ENCODE data around the gene RHCG. TPM values are rescaled to one million over a fixed set of nuclear protein-coding genes. Genes with fewer than 3 reads are reported as not detected.

RHCG gene
- not detected in 2 replicates for total RNA-seq (2014; rRNA removed; shearing (Covaris generic); ENCODE audit: low replicate concordance)

DNA sequence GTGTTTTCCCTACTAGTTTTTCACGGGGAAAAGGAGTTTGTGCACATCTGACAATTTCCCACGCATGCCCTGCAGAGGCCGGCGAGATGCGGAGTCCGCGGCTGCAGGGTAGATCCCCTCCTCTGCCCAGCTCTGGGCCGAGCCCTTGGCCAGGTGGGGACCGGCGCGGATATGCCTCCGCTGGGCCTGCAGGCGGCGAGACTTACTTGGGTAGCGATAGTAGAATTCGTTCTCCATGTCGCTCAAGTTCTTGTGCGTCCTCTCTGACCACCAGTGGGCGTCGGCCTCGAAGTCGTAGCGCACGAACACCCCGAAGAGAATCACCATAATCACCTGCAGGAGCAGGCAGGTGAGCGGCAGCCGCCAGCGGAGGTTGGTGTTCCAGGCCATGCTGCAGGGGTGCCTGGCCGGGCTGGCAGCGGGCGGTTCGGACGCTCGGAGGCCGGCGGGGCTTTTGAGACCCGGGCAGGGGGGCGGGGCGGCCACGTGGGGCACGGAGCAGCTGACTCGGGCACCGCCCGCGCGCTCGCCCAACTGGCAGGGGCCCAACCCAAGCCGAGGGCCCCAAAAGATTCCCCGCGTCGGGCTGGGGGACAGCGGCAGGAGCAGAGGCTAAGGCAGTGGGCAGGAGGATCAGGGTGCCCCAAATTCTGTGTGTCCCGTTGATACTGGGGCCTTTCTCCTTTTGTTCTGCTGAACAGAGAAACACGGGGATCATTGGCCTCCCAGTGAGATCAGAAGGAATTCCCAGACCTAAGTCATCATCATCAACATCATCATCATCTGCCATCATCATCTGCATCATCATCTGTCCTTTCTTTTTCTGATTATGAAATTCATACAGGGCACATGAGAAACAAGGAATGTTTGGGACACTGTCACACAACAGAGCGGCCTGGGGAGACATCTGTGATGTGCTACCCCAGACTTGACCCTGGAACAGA lies at the start of gene RHCG:
Gene RHCG (minus strand): TSS at position 429 of the 944 bp plus-strand sequence. CDS start 39 bp downstream, at position 390.
- H3K27me3 ChIP-seq, result peaks cover 4% of the 10 kb centered on the region; the same call in 1 of the 2 replicates
- H3K9me3 ChIP-seq, result no peaks in the 10 kb centered on the region
- DNase-seq, result no peak
- H3K4me3 ChIP-seq, result no peak within 1 kb of the TSS
- no peaks in the 10 kb centered on the region for H3K36me3 ChIP-seq

DNA sequence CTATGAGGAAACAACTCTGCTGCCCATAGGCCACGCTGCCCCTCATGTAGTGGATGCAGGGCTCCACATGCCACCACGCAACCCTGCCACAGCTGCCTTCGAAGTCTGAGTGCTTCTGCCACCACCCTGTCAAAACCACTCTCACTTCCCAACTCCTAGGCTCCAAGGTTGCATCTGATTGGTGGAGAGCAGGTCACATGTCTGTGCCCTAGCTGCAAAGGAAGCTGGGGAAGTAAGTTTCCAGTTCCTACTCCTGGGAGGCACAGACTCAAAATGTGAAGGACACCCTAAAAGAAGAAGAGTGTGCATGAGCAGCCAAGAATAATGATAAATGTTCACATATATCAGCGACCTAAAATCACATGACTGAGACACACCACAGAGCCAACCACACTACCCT lies 47.0 kb upstream of the RHCG start:
- 0 out of 2 replicates have a peak, but pooled peaks cover 2% of the 10 kb centered on the region for H3K9me3 ChIP-seq
- peaks cover 15% of the 10 kb centered on the region for H3K27me3 ChIP-seq
- no peak overlapping the region for H3K4me3 ChIP-seq
- DNase-seq, result no peak
- no peaks in the 10 kb centered on the region for H3K36me3 ChIP-seq

GRCh38 chr15:89542369-89542768 lies 46.0 kb upstream of the RHCG start:
- no peak for DNase-seq
- Histone ChIP-seq H3K9me3 (peaks cover 11% of the 10 kb centered on the region), H3K27me3 (peaks cover 14% of the 10 kb centered on the region), H3K4me3 (no peak overlapping the region), H3K36me3 (no peaks in the 10 kb centered on the region)

GRCh38 chr15:89539027-89539426 lies 42.6 kb upstream of the RHCG start:
- peaks cover 17% of the 10 kb centered on the region for H3K27me3 ChIP-seq
- no peak overlapping the region for H3K4me3 ChIP-seq
- peaks cover 13% of the 10 kb centered on the region for H3K9me3 ChIP-seq
- no peak for DNase-seq
- H3K36me3 ChIP-seq, result no peaks in the 10 kb centered on the region

GRCh38 chr15:89533861-89534544 lies 37.6 kb upstream of the RHCG start:
- Histone ChIP-seq H3K9me3 (peaks cover 11% of the 10 kb centered on the region), H3K4me3 (no peak overlapping the region), H3K27me3 (peaks cover 3% of the 10 kb centered on the region; the same call in 1 of the 2 replicates), H3K36me3 (no peaks in the 10 kb centered on the region)
- DNase-seq, result no peak

- no peak overlapping the region for H3K4me3 ChIP-seq
- H3K27me3 ChIP-seq, result peaks cover 3% of the 10 kb centered on the region; the same call in 1 of the 2 replicates
- H3K36me3 ChIP-seq, result no peaks in the 10 kb centered on the region
- no peak for DNase-seq
- 0 out of 2 replicates have a peak, but pooled peaks cover 2% of the 10 kb centered on the region for H3K9me3 ChIP-seq
Measured at GRCh38 chr15:89531796-89532537, 35.6 kb upstream of the RHCG start.

DNA sequence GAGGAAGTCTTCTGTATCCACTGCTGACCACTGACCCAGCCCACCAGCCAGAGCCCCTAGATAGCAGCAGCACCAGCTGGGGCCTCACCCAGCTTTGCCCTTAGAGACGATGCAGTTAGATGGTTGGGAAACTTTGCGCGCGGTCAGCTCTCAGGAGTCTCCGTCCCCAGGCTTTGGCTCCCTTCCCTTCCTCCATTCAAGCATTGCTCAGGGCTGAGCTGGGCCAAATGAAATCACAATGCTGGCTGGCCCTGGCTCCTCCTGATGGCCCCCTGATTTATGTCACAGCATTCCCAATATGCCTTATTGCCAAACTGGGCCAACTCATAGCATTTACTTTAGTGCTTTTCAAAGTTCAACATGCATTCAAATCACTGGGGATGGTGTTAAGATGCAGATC lies 34.6 kb upstream of the RHCG start:
- DNase-seq, result no peak
- Histone ChIP-seq H3K4me3 (no peak overlapping the region), H3K36me3 (no peaks in the 10 kb centered on the region), H3K9me3 (no peaks in the 10 kb centered on the region), H3K27me3 (peaks cover 3% of the 10 kb centered on the region; the same call in 1 of the 2 replicates)

- H3K4me3 ChIP-seq, result no peak overlapping the region
- H3K36me3 ChIP-seq, result no peaks in the 10 kb centered on the region
- no peak for DNase-seq
- 0 out of 2 replicates have a peak, but pooled peaks cover 2% of the 10 kb centered on the region for H3K27me3 ChIP-seq
- H3K9me3 ChIP-seq, result no peaks in the 10 kb centered on the region
Measured at GRCh38 chr15:89528757-89529352, 32.5 kb upstream of the RHCG start.

DNA sequence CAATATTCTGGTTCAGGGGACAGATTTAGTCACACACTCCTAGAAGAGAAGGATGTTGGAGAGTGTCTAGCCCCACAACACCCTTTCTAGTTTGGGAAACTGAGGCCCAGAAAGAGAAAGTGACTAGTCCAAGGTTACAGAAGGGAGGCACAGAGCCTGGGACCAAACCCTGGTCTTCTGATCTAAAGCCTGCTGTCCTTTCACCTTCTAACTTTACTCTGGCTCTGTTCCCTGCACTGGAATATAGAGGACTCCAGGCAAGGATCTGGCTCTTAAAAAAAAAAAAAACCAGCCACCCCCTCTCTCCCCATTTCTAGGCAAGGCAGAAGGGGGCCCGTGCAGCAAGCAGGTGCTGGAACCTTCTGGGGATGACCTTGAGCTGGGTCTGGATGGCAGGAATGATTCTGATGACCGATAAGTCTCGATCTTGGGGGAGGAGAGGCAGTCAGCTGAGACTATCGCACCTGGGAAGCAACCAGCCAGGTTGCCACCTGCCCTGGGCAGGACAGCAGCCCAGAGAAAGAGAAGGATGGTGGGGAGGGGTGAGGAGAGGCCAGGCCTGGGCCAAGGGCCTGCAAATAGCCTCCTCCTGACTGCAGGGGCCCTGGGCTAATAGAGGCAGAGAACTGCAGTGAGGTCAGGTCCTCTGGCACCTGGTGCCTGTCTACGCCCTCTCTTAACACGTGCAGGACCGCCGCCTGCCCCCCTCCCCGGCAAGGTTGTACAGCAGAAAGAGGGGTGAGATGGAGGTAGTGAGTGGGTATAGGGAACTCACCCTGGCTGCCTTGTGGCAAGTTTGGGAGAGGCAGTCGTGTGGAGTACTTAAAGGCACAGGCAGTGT lies 30.4 kb upstream of the RHCG start:
- no peak overlapping the region for H3K4me3 ChIP-seq
- DNase-seq, result no peak
- H3K36me3 ChIP-seq, result no peaks in the 10 kb centered on the region
- no peaks in the 10 kb centered on the region for H3K9me3 ChIP-seq
- H3K27me3 ChIP-seq, result peaks cover 4% of the 10 kb centered on the region; the same call in 1 of the 2 replicates

- Histone ChIP-seq H3K4me3 (no peak overlapping the region), H3K27me3 (peaks cover 4% of the 10 kb centered on the region; the same call in 1 of the 2 replicates), H3K36me3 (no peaks in the 10 kb centered on the region), H3K9me3 (peaks cover 1% of the 10 kb centered on the region)
- DNase-seq, result no peak
Measured at GRCh38 chr15:89526181-89526580, 29.8 kb upstream of the RHCG start.

- Histone ChIP-seq H3K27me3 (peaks cover 4% of the 10 kb centered on the region; the same call in 1 of the 2 replicates), H3K36me3 (no peaks in the 10 kb centered on the region), H3K9me3 (peaks cover 10% of the 10 kb centered on the region), H3K4me3 (no peak overlapping the region)
- no peak for DNase-seq
Measured at GRCh38 chr15:89524184-89524583, 27.8 kb upstream of the RHCG start.

DNA sequence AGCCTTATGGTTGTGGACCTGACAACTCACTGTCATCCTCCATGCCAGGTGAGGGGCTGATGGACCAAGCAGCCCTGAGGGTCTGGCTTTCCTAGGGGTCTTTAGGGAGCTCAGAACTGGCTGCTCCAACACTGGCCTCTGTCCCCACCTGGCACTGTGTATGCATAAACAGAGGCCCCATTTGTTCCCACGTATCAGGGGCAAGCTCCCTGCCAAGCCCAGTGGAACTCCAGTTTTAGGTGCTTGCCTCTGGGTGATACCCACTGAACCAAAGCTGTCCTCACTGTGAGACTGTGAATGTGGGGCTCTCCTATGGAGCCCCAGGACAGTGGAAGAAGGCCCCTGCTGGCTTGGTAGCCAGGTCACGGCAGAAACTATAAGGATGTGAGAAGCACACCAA lies 26.7 kb upstream of the RHCG start:
- no peak for DNase-seq
- Histone ChIP-seq H3K4me3 (no peak overlapping the region), H3K27me3 (peaks cover 4% of the 10 kb centered on the region; the same call in 1 of the 2 replicates), H3K36me3 (no peaks in the 10 kb centered on the region), H3K9me3 (peaks cover 10% of the 10 kb centered on the region)

DNA sequence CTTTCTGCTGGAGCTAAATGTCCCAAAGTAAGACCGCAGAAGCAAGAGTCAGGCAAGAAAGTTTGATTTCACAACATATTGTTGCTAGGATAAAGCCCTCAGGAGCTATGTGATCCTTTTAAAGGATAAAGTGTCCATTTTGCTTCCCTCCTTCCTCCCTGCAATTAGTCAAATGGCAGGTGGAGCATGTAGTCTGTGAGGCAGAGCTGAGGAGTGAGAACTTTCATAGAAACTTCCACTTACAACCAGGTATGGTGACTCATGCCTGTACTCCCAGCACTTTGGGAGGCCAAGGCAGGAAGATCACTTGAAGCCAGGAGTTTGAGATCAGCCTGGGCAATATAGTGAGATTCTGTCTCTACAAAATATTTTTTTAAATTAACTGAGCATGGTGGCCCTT lies 25.2 kb upstream of the RHCG start:
- peaks cover 15% of the 10 kb centered on the region; the same call in 1 of the 2 replicates for H3K27me3 ChIP-seq
- H3K4me3 ChIP-seq, result no peak overlapping the region
- H3K9me3 ChIP-seq, result peaks cover 10% of the 10 kb centered on the region
- no peak for DNase-seq
- H3K36me3 ChIP-seq, result no peaks in the 10 kb centered on the region

DNA sequence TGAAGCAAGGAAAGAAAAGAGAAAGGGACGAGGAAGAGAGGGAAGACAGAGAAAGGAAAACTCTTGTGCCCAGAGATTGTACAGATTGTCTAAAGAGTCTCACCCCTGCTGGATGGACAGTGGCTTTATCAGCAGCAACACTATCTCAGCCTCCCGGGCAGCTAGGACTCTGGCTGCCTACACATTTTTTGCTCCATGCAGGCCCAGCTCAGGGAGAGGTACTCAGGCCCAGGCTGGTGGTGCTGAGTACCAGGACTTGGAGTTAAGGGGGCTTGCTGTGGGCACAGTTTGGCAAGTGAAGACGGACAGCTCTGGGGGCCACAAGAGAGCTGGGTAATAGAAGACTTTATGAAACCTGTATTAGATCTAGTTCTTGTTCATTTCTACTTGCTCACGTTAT lies 19.1 kb upstream of the RHCG start:
- peaks cover 21% of the 10 kb centered on the region for H3K27me3 ChIP-seq
- DNase-seq, result no peak
- peaks cover 2% of the 10 kb centered on the region; the same call in 1 of the 2 replicates for H3K9me3 ChIP-seq
- no peak overlapping the region for H3K4me3 ChIP-seq
- H3K36me3 ChIP-seq, result no peaks in the 10 kb centered on the region

DNA sequence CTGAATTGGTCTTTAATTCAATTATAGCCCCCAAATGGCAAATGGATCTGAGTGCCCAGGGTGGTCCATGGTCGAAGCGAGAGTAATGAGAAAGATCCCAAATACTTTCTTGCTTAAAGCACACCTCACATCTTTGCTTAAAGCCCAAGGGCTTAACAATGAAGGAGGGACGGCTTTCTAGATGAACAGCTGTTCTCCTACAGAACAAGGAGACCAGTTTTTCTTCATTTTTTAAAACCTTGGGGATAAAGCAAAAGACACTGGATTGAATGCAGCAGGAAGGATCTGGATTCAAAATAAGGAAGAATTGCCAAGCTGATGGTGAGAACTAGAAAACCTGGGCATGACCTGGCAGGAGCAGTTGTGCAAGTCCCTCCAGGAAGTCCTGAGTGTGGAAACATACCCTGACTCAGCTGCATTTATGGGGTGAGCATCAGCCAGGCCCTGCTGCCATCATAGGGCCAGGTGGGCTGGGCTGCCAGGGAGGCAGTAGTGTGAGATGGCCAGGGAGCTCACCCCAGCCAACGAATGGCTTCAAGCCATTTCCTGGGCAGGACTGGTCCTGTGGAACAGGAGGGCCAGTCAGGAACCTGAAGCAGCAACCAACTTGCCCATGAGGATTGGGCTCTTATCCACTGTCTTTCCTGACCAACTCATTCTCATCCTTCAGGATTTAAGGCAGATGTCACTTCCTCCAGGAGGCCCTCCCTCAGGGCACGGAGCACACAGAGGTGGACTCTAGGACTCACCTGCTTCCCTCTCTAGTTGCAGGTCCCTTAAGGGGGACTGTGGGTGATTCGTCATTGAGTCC lies 18.4 kb upstream of the RHCG start:
- H3K4me3 ChIP-seq, result no peak overlapping the region
- no peaks in the 10 kb centered on the region for H3K36me3 ChIP-seq
- H3K27me3 ChIP-seq, result peaks cover 21% of the 10 kb centered on the region
- no peak for DNase-seq
- no peaks in the 10 kb centered on the region for H3K9me3 ChIP-seq
